ENCODE results near the gene CDC42EP1.

DNA sequence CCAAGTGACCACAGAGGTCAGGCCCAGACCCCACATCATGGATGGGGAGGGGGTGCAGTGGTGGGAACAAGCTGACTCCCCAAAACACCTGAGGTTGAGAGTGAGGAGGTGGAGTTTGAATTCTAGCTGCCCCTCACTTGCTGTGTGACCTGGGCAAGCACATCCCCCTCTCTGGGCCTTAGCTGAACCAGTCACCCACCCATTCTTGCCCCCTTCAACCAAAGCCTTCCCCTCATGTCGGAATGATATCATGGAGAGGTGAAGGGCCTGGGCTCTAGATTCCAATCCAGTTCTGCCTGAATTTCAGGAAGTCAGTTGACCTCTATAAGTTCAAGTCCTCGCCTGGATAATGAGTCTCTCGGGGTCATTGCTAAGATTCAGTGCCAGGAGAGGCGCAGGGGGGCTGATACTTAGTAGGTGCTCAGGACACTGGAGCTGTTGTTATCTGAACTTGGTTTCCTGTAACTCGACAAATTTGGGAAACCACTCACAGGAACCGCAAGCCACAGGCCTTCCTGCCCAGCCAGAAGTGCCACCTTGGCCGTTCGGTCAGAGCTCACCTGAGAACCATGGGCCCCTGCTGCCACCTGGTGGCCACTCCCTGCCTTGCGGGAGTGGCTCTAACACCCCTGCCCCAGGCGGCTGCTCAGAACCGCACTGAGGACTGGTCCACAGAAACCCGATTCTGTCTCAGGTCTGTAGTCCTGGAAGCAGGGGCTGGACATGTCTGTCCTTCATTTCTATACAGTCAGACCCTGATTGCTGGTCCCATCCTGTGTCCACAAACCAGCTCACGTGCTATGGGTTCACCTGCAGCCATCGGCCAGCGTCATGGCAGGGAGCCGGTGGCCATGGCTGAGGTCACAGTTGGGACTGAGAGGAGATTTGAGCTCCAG is 6.9 kb downstream of the CDC42EP1 start:
- TF ChIP-seq POLR2A (IDR thresholded peaks at IDR 0.05) (no peak), CTCF (IDR thresholded peaks at IDR 0.05) (peak; percentile 90 to 98 (median 96))

Data from vagina (tissue), 2 donors.